ENCODE measurements around the gene SFPQ.

DNA sequence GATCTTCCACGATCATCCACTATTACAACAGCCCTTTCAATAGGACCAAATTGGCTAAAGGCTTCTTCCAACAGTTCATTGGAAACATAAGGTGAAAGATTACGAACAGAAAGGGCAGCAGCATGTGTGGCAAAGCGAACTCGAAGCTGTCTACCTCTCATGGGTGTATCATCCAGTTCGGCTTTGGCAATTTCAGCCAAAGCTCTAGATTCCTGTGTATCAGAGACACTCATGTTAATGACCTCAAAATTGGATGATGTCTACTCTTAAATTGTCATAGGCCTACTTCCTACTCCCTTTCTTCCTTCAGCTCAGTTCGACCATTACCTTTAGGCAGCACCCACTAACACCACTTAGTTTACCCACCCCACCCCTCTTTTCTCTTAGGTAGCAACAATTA lies 2.2 kb downstream of the SFPQ start:
- TF ChIP-seq, protein P1, sequence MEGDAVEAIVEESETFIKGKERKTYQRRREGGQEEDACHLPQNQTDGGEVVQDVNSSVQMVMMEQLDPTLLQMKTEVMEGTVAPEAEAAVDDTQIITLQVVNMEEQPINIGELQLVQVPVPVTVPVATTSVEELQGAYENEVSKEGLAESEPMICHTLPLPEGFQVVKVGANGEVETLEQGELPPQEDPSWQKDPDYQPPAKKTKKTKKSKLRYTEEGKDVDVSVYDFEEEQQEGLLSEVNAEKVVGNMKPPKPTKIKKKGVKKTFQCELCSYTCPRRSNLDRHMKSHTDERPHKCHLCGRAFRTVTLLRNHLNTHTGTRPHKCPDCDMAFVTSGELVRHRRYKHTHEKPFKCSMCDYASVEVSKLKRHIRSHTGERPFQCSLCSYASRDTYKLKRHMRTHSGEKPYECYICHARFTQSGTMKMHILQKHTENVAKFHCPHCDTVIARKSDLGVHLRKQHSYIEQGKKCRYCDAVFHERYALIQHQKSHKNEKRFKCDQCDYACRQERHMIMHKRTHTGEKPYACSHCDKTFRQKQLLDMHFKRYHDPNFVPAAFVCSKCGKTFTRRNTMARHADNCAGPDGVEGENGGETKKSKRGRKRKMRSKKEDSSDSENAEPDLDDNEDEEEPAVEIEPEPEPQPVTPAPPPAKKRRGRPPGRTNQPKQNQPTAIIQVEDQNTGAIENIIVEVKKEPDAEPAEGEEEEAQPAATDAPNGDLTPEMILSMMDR (conservative IDR thresholded peaks at IDR 0.05; ENCODE audit: low read depth, low read length) = no peak
- TF ChIP-seq EZH2 (IDR thresholded peaks at IDR 0.05; ENCODE audit: low read length, unreplicated experiment) (no peak), EZH2phosphoT487 (IDR thresholded peaks at IDR 0.05; ENCODE audit: borderline replicate concordance, low read length) (no peak)

Measured in PC-3 (cell line).